GM18526 (cell line): ENCODE data around the gene ZNF41.

Experiments used
- POLR2A ChIP-seq: IDR thresholded peaks from 3 replicates; pipeline ENCODE4 v1.6.1; 2011; ENCODE audit not compliant: insufficient read length; ENCODE audit errors: extremely low read depth

Gene ZNF41

GRCh38 chrX:47497271-47497888 is 14.4 kb upstream of the ZNF41 start:
- TF ChIP-seq POLR2A = no peak

GRCh38 chrX:47489507-47490275 is 6.7 kb upstream of the ZNF41 start:
- TF ChIP-seq POLR2A = no peak

GRCh38 chrX:47484885-47485284 is 1.9 kb upstream of the ZNF41 start:
- no peak for TF ChIP-seq POLR2A

- no peak for TF ChIP-seq POLR2A
Measured at GRCh38 chrX:47483306-47484268, 565 bp upstream of the ZNF41 start.

- TF ChIP-seq POLR2A = no peak
Measured at GRCh38 chrX:47482065-47482511, 934 bp downstream of the ZNF41 start.

- no peak for TF ChIP-seq POLR2A
Measured at GRCh38 chrX:47481160-47481559, 1.9 kb downstream of the ZNF41 start.

- TF ChIP-seq POLR2A = no peak
Measured at GRCh38 chrX:47480576-47480975, 2.4 kb downstream of the ZNF41 start.

GRCh38 chrX:47475476-47475875 is 7.5 kb downstream of the ZNF41 start:
- no peak for TF ChIP-seq POLR2A

- no peak for TF ChIP-seq POLR2A
Measured at GRCh38 chrX:47467106-47467505, 15.9 kb downstream of the ZNF41 start.

GRCh38 chrX:47460561-47460960 is 22.5 kb downstream of the ZNF41 start:
- TF ChIP-seq POLR2A = no peak

GRCh38 chrX:47458528-47458927 is 24.5 kb downstream of the ZNF41 start:
- no peak for TF ChIP-seq POLR2A

GRCh38 chrX:47456080-47456479 is 26.9 kb downstream of the ZNF41 start:
- no peak for TF ChIP-seq POLR2A

- no peak for TF ChIP-seq POLR2A
Measured at GRCh38 chrX:47452112-47452511, 30.9 kb downstream of the ZNF41 start.

- TF ChIP-seq POLR2A = no peak
Measured at GRCh38 chrX:47448165-47448806, 34.7 kb downstream of the ZNF41 start.

GRCh38 chrX:47447607-47448006 is 35.4 kb downstream of the ZNF41 start:
- TF ChIP-seq POLR2A = no peak
